ENCODE data around the gene WHRN.

WHRN gene

GRCh38 chr9:114450181-114450580 lies 55.1 kb downstream of the WHRN start:
- no peaks in the 10 kb centered on the region; the same call in 1 of the 2 replicates for H3K36me3 ChIP-seq (ENCODE audit: low read length)
- H3K4me2 ChIP-seq (ENCODE audit: low read depth, low read length, poor library complexity, severe bottlenecking), result no peak overlapping the region
- TF ChIP-seq EZH2phosphoT487 (conservative IDR thresholded peaks at IDR 0.05; ENCODE audit: low read length), result no peak
- no peak for TF ChIP-seq CTCF (IDR thresholded peaks at IDR 0.05; ENCODE audit: insufficient read depth, low read length, poor library complexity, severe bottlenecking)
- no peaks in the 10 kb centered on the region for H3K9me2 ChIP-seq (replicated peaks; ENCODE audit: insufficient read depth, low read length)
- no peak overlapping the region for H2AFZ ChIP-seq (ENCODE audit: low read depth, low read length, severe bottlenecking)
- H3K27me3 ChIP-seq (ENCODE audit: low read length), result no peaks in the 10 kb centered on the region
- H3K4me3 ChIP-seq (ENCODE audit: insufficient read depth, low read length, poor library complexity, severe bottlenecking), result no peak overlapping the region
- H3K9ac ChIP-seq (ENCODE audit: low read length), result no peak overlapping the region
- peaks cover 9% of the 10 kb centered on the region; the same call in 1 of the 2 replicates for H3K9me3 ChIP-seq (ENCODE audit: insufficient read depth, low read length)
- no peaks in the 10 kb centered on the region for H4K20me1 ChIP-seq (ENCODE audit: low read depth, low read length)
- H3F3A ChIP-seq (ENCODE audit: insufficient read depth), result peaks cover 20% of the 10 kb centered on the region
- H3K79me2 ChIP-seq (ENCODE audit: insufficient read depth, low read length), result no peaks in the 10 kb centered on the region
- no peak overlapping the region for H3K27ac ChIP-seq (ENCODE audit: low read depth, low read length)

- H3K4me3 ChIP-seq (ENCODE audit: insufficient read depth, low read length, poor library complexity, severe bottlenecking), result no peak overlapping the region
- H2AFZ ChIP-seq (ENCODE audit: low read depth, low read length, severe bottlenecking), result no peak overlapping the region
- TF ChIP-seq EZH2phosphoT487 (conservative IDR thresholded peaks at IDR 0.05; ENCODE audit: low read length) (no peak), CTCF (IDR thresholded peaks at IDR 0.05; ENCODE audit: insufficient read depth, low read length, poor library complexity, severe bottlenecking) (no peak)
- H4K20me1 ChIP-seq (ENCODE audit: low read depth, low read length), result no peaks in the 10 kb centered on the region
- H3K79me2 ChIP-seq (ENCODE audit: insufficient read depth, low read length), result no peaks in the 10 kb centered on the region
- H3K9ac ChIP-seq (ENCODE audit: low read length), result no peak overlapping the region
- no peaks in the 10 kb centered on the region for H3K27me3 ChIP-seq (ENCODE audit: low read length)
- no peak overlapping the region for H3K4me2 ChIP-seq (ENCODE audit: low read depth, low read length, poor library complexity, severe bottlenecking)
- peaks cover 9% of the 10 kb centered on the region; the same call in 1 of the 2 replicates for H3K9me3 ChIP-seq (ENCODE audit: insufficient read depth, low read length)
- no peak overlapping the region for H3K27ac ChIP-seq (ENCODE audit: low read depth, low read length)
- no peaks in the 10 kb centered on the region for H3K9me2 ChIP-seq (replicated peaks; ENCODE audit: insufficient read depth, low read length)
- no peaks in the 10 kb centered on the region; the same call in 1 of the 2 replicates for H3K36me3 ChIP-seq (ENCODE audit: low read length)
- H3F3A ChIP-seq (ENCODE audit: insufficient read depth), result peaks cover 20% of the 10 kb centered on the region
These were observed 56.0 kb downstream of the WHRN start for GRCh38 chr9:114449236-114449635.

GRCh38 chr9:114448706-114449105 lies 56.6 kb downstream of the WHRN start:
- Histone ChIP-seq H3K27me3 (ENCODE audit: low read length) (no peaks in the 10 kb centered on the region), H3K9ac (ENCODE audit: low read length) (no peak overlapping the region), H3K79me2 (ENCODE audit: insufficient read depth, low read length) (no peaks in the 10 kb centered on the region), H2AFZ (ENCODE audit: low read depth, low read length, severe bottlenecking) (no peak overlapping the region), H3K9me2 (replicated peaks; ENCODE audit: insufficient read depth, low read length) (no peaks in the 10 kb centered on the region), H3F3A (ENCODE audit: insufficient read depth) (peaks cover 20% of the 10 kb centered on the region), H3K9me3 (ENCODE audit: insufficient read depth, low read length) (peaks cover 8% of the 10 kb centered on the region; the same call in 1 of the 2 replicates), H3K36me3 (ENCODE audit: low read length) (no peaks in the 10 kb centered on the region; the same call in 1 of the 2 replicates), H3K27ac (ENCODE audit: low read depth, low read length) (no peak overlapping the region), H3K4me2 (ENCODE audit: low read depth, low read length, poor library complexity, severe bottlenecking) (no peak overlapping the region), H3K4me3 (ENCODE audit: insufficient read depth, low read length, poor library complexity, severe bottlenecking) (no peak overlapping the region), H4K20me1 (ENCODE audit: low read depth, low read length) (no peaks in the 10 kb centered on the region)
- TF ChIP-seq EZH2phosphoT487 (conservative IDR thresholded peaks at IDR 0.05; ENCODE audit: low read length) (no peak), CTCF (IDR thresholded peaks at IDR 0.05; ENCODE audit: insufficient read depth, low read length, poor library complexity, severe bottlenecking) (no peak)
